ENCODE results near the gene DARS1.

GRCh38 chr2:135944625-135945024, 40.8 kb downstream of the DARS1 start:
- no peak for TF ChIP-seq CTCF (IDR thresholded peaks at IDR 0.05)
- TF ChIP-seq EP300 (IDR thresholded peaks at IDR 0.05): no peak
